ENCODE results near the gene KATNAL2.

DNA sequence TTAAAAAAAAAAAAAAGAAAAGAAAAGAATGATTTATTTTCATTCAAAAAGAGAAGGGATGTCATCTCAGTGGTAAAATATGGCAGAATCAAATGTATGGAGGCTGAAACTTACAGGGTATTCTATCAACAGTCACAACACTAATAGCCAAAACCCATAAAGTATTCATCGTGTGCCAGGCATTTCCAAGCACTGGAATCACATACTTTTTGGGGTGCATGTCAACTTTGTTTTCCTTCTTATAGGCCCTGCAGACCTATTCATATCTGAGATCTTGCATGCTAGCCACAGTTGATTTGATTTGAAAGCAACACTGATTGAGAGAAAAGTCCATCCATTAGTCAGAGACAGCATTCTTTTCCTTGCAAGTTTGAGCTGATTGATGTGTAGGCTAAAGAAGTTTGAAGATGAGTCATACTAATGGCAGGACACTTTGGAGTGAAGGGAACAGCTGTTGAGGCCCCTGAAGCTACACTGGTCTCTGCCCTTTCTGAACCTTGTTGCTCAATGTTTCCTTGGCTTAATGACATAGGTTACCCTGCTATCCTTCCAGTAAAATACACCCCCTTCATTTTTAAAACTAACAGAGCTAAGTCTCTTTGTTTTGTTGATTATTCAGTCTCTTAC is 22.0 kb downstream of the KATNAL2 start:
- no peak for TF ChIP-seq ZNF274 (IDR thresholded peaks at IDR 0.05; ENCODE audit: low read depth, low read length)
- TF ChIP-seq YY1 (IDR thresholded peaks at IDR 0.05; ENCODE audit: insufficient read depth, insufficient read length): no peak
- no peak for TF ChIP-seq SUZ12 (IDR thresholded peaks at IDR 0.05; ENCODE audit: extremely low read depth, insufficient read depth, insufficient read length)
